HepG2 (cell line): ENCODE data around the gene SLC51B. TPM values are rescaled to one million over a fixed set of nuclear protein-coding genes. Genes with fewer than 3 reads are reported as not detected.

Source experiments
- EED ChIP-seq: sonication (generic); formaldehyde crosslinking; IDR thresholded peaks from 2 replicates; pipeline ENCODE4 v1.5.0; 2020; ENCODE audit warnings: mild to moderate bottlenecking, missing genetic modification reagents
- ESRRA ChIP-seq: sonication (generic); formaldehyde crosslinking; IDR thresholded peaks from 2 replicates; pipeline ENCODE4 v1.5.1; 2020; ENCODE audit warnings: mild to moderate bottlenecking, low read depth, missing genetic modification reagents
- GTF3A ChIP-seq: sonication (generic); formaldehyde crosslinking; conservative IDR thresholded peaks from 2 replicates; pipeline ENCODE4 v1.4.0; 2020; ENCODE audit warnings: mild to moderate bottlenecking, missing genetic modification reagents
- KAT7 ChIP-seq: IDR thresholded peaks from 2 replicates; pipeline ENCODE4 v1.6.1; 2018; ENCODE audit warnings: borderline replicate concordance, missing compliant biosample characterization
- MATR3 ChIP-seq: sonication (generic); formaldehyde crosslinking; IDR thresholded peaks from 2 replicates; pipeline ENCODE4 v1.4.0; 2020; ENCODE audit warnings: missing genetic modification reagents
- NAIF1 ChIP-seq: sonication (generic); formaldehyde crosslinking; IDR thresholded peaks from 2 replicates; pipeline ENCODE4 v1.5.0; 2020; ENCODE audit warnings: mild to moderate bottlenecking, missing genetic modification reagents, borderline replicate concordance
- NFE2 ChIP-seq: sonication (generic); formaldehyde crosslinking; IDR thresholded peaks from 2 replicates; pipeline ENCODE4 v1.4.0; 2020; ENCODE audit warnings: missing genetic modification reagents
- PAX8 ChIP-seq: sonication (generic); formaldehyde crosslinking; IDR thresholded peaks from 2 replicates; pipeline ENCODE4 v1.8.0; 2022; ENCODE audit warnings: mild to moderate bottlenecking, missing genetic modification reagents, borderline replicate concordance
- RORA ChIP-seq: sonication (generic); formaldehyde crosslinking; IDR thresholded peaks from 2 replicates; pipeline ENCODE4 v1.5.0; 2020; ENCODE audit warnings: mild to moderate bottlenecking, missing genetic modification reagents, moderate library complexity
- SETDB1 ChIP-seq: sonication (generic); formaldehyde crosslinking; IDR thresholded peaks from 2 replicates; pipeline ENCODE4 v1.5.1; 2020; ENCODE audit warnings: missing genetic modification reagents, mild to moderate bottlenecking, borderline replicate concordance
- TCF7 ChIP-seq: sonication (generic); IDR thresholded peaks from 2 replicates; pipeline ENCODE4 v1.6.1; 2016; ENCODE audit warnings: antibody characterized with exemption, low read depth
- TRIM22 ChIP-seq: fragments of 450-650 bp; IDR thresholded peaks from 2 replicates; pipeline ENCODE4 v1.6.1; 2017
- ZBTB8A ChIP-seq: sonication (generic); formaldehyde crosslinking; IDR thresholded peaks from 2 replicates; pipeline ENCODE4 v1.4.0; 2020; ENCODE audit warnings: mild to moderate bottlenecking, low read depth, missing genetic modification reagents, borderline replicate concordance
- ZFP36L2 ChIP-seq: sonication (generic); formaldehyde crosslinking; IDR thresholded peaks from 2 replicates; pipeline ENCODE4 v1.4.0; 2020; ENCODE audit warnings: missing genetic modification reagents
- ZNF232 ChIP-seq: sonication (generic); formaldehyde crosslinking; IDR thresholded peaks from 2 replicates; pipeline ENCODE4 v1.4.0; 2020; ENCODE audit warnings: missing genetic modification reagents, borderline replicate concordance
- ZNF253 ChIP-seq: sonication (generic); formaldehyde crosslinking; IDR thresholded peaks from 2 replicates; pipeline ENCODE4 v1.8.0; 2022; ENCODE audit warnings: mild to moderate bottlenecking, missing genetic modification reagents, borderline replicate concordance
- ZNF275 ChIP-seq: sonication (generic); formaldehyde crosslinking; IDR thresholded peaks from 2 replicates; pipeline ENCODE4 v1.8.0; 2022; ENCODE audit warnings: missing genetic modification reagents, mild to moderate bottlenecking, inconsistent platforms, borderline replicate concordance
- ZNF30 ChIP-seq: sonication (generic); formaldehyde crosslinking; IDR thresholded peaks from 2 replicates; pipeline ENCODE4 v1.5.0; 2020; ENCODE audit warnings: mild to moderate bottlenecking, missing genetic modification reagents
- ZNF503 ChIP-seq: sonication (generic); formaldehyde crosslinking; IDR thresholded peaks from 2 replicates; pipeline ENCODE4 v1.4.0; 2020; ENCODE audit warnings: missing genetic modification reagents
- ZNF775 ChIP-seq: sonication (generic); formaldehyde crosslinking; IDR thresholded peaks from 2 replicates; pipeline ENCODE4 v1.4.0; 2020; ENCODE audit warnings: missing genetic modification reagents, mild to moderate bottlenecking, moderate library complexity, borderline replicate concordance
- ZSCAN29 ChIP-seq: sonication (generic); formaldehyde crosslinking; conservative IDR thresholded peaks from 2 replicates; pipeline ENCODE4 v1.4.0; 2020; ENCODE audit warnings: mild to moderate bottlenecking, missing genetic modification reagents
- polyA plus RNA-seq, 8 experiments: library from polyadenylated mRNA; depleted of rRNA in 3 of 8; stranded (reverse) in 7 of 8; unstranded in 1 of 8; fragments of >200 nt; fragmentation: Illumina TruSeq in 4 of 8; extraction: Trizol in 4 of 8; gene quantifications; 2 replicates each; pipeline versions ENCODE4 v1.2.1 to v1.2.3, GENCODE V29; 2011 to 2016; ENCODE audit warnings: low read depth in 4 of 8, missing spikeins in 1 of 8, mixed read lengths in 1 of 8; ENCODE audit not compliant: insufficient read depth in 1 of 8
- total RNA-seq, 5 experiments: library from RNA; depleted of rRNA; stranded (reverse); fragments of >200 nt; fragmentation: Illumina TruSeq; extraction: Trizol; gene quantifications; 2 replicates each; pipeline ENCODE4 v1.2.3, GENCODE V29; 2016; ENCODE audit warnings: low read depth in 1 of 5
- TF ChIP-seq, protein P1 (sequence below): sonication (generic); formaldehyde crosslinking; IDR thresholded peaks from 2 replicates; pipeline ENCODE4 v1.9.0; 2022; ENCODE audit warnings: missing genetic modification reagents, mild to moderate bottlenecking, borderline replicate concordance
- TF ChIP-seq, protein P2 (sequence below): IDR thresholded peaks from 2 replicates; pipeline ENCODE4 v1.6.1; 2016; ENCODE audit warnings: mild to moderate bottlenecking, missing biosample characterization, missing genetic modification reagents

SLC51B gene
- total and polyA plus RNA-seq, 2 of the 13 experiments (the other 11 are each of a cell fraction or from before 2014, with no cell fraction given), result 14.9 to 17.1 TPM

- TF ChIP-seq ZSCAN29 (CRISPR knock-in tag), result 0 out of 2 replicates have a peak, but pooled peaks have one; percentile 44
- no peak for TF ChIP-seq TCF7
- no peak for TF ChIP-seq NAIF1 (CRISPR knock-in tag)
- TF ChIP-seq ZNF253 (CRISPR knock-in tag), result no peak
- no peak for TF ChIP-seq ZNF503 (CRISPR knock-in tag)
- TF ChIP-seq RORA (CRISPR knock-in tag), result no peak
- TF ChIP-seq ZBTB8A (CRISPR knock-in tag), result no peak
- TF ChIP-seq KAT7 (CRISPR knock-in tag), result no peak
- peak; percentile 64; the same call in 1 of the 2 replicates for TF ChIP-seq ESRRA (CRISPR knock-in tag)
- TF ChIP-seq, protein P1, sequence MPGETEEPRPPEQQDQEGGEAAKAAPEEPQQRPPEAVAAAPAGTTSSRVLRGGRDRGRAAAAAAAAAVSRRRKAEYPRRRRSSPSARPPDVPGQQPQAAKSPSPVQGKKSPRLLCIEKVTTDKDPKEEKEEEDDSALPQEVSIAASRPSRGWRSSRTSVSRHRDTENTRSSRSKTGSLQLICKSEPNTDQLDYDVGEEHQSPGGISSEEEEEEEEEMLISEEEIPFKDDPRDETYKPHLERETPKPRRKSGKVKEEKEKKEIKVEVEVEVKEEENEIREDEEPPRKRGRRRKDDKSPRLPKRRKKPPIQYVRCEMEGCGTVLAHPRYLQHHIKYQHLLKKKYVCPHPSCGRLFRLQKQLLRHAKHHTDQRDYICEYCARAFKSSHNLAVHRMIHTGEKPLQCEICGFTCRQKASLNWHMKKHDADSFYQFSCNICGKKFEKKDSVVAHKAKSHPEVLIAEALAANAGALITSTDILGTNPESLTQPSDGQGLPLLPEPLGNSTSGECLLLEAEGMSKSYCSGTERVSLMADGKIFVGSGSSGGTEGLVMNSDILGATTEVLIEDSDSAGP, result peak; percentile 63
- no peak for TF ChIP-seq ZNF275 (CRISPR knock-in tag)
- no peak for TF ChIP-seq ZNF30
- TF ChIP-seq EED, result no peak
- no peak for TF ChIP-seq ZNF232
- TF ChIP-seq MATR3, result no peak
- TF ChIP-seq PAX8 (CRISPR knock-in tag), result no peak
- TF ChIP-seq ZNF775 (CRISPR knock-in tag), result no peak
- TF ChIP-seq NFE2 (CRISPR knock-in tag), result no peak
- no peak for TF ChIP-seq SETDB1 (CRISPR knock-in tag)
- TF ChIP-seq TRIM22, result no peak
- no peak for TF ChIP-seq ZFP36L2 (CRISPR knock-in tag)
- no peak for TF ChIP-seq GTF3A (CRISPR knock-in tag)
- TF ChIP-seq, protein P2, sequence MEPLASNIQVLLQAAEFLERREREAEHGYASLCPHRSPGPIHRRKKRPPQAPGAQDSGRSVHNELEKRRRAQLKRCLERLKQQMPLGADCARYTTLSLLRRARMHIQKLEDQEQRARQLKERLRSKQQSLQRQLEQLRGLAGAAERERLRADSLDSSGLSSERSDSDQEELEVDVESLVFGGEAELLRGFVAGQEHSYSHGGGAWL (CRISPR knock-in tag), result no peak
These were observed 11.8 kb downstream of the SLC51B start (continued) for GRCh38 chr15:65056868-65057548.
